ENCODE results near the gene DSCAML1.

DSCAML1 gene

GRCh38 chr11:117593065-117593464 lies 204.0 kb downstream of the DSCAML1 start:
- TF ChIP-seq, protein P1, sequence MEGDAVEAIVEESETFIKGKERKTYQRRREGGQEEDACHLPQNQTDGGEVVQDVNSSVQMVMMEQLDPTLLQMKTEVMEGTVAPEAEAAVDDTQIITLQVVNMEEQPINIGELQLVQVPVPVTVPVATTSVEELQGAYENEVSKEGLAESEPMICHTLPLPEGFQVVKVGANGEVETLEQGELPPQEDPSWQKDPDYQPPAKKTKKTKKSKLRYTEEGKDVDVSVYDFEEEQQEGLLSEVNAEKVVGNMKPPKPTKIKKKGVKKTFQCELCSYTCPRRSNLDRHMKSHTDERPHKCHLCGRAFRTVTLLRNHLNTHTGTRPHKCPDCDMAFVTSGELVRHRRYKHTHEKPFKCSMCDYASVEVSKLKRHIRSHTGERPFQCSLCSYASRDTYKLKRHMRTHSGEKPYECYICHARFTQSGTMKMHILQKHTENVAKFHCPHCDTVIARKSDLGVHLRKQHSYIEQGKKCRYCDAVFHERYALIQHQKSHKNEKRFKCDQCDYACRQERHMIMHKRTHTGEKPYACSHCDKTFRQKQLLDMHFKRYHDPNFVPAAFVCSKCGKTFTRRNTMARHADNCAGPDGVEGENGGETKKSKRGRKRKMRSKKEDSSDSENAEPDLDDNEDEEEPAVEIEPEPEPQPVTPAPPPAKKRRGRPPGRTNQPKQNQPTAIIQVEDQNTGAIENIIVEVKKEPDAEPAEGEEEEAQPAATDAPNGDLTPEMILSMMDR (IDR thresholded peaks at IDR 0.05; ENCODE audit: low read depth, low read length): no peak

GRCh38 chr11:117591316-117592039 lies 205.5 kb downstream of the DSCAML1 start:
- Histone ChIP-seq H3K4me3 (ENCODE audit: low read depth, low read length) (no peak overlapping the region), H3K4me1 (peaks cover 8% of the 10 kb centered on the region), H3K27me3 (no peaks in the 10 kb centered on the region), H3K36me3 (no peaks in the 10 kb centered on the region), H3K9me3 (no peaks in the 10 kb centered on the region)
- no peak for DNase-seq
- TF ChIP-seq, protein P1 (IDR thresholded peaks at IDR 0.05; ENCODE audit: low read depth, low read length): no peak

More at GRCh38 chr11:117593065-117593464, 204.0 kb downstream of the DSCAML1 start:
- Histone ChIP-seq H3K36me3 (no peaks in the 10 kb centered on the region), H3K27me3 (no peaks in the 10 kb centered on the region), H3K4me1 (peaks cover 7% of the 10 kb centered on the region), H3K9me3 (no peaks in the 10 kb centered on the region), H3K4me3 (ENCODE audit: low read depth, low read length) (no peak overlapping the region)
- no peak for DNase-seq

DNA sequence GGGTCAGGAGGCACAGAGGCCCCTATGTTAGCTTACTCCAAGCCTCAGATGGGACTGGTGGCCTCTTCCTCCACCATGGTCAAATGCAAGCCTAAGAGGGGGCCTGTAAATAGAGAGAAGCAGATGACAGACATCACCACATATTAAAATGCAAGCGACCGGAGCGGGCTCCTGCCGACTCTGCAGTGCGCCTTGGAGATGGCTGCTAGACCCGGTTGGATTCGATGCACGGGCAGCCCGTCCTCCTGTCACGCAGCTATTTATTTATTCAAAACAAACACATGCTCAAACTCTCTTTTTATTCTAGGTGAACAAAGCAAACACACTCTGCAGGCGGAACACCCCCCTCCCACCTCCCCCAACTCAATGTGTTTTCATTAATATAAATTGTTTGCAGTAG lies 208.0 kb downstream of the DSCAML1 start:
- H3K4me3 ChIP-seq (ENCODE audit: low read depth, low read length): no peak overlapping the region
- H3K4me1 ChIP-seq: peaks cover 14% of the 10 kb centered on the region
- H3K27me3 ChIP-seq: no peaks in the 10 kb centered on the region
- DNase-seq: no peak
- TF ChIP-seq, protein P1 (IDR thresholded peaks at IDR 0.05; ENCODE audit: low read depth, low read length): no peak
- H3K9me3 ChIP-seq: no peaks in the 10 kb centered on the region
- H3K36me3 ChIP-seq: no peaks in the 10 kb centered on the region

- TF ChIP-seq, protein P1 (IDR thresholded peaks at IDR 0.05; ENCODE audit: low read depth, low read length): no peak
- Histone ChIP-seq H3K4me1 (peaks cover 20% of the 10 kb centered on the region), H3K4me3 (ENCODE audit: low read depth, low read length) (no peak overlapping the region), H3K9me3 (no peaks in the 10 kb centered on the region), H3K27me3 (no peaks in the 10 kb centered on the region), H3K36me3 (no peaks in the 10 kb centered on the region)
- no peak for DNase-seq
These were observed 208.7 kb downstream of the DSCAML1 start for GRCh38 chr11:117588166-117588810.

DNA sequence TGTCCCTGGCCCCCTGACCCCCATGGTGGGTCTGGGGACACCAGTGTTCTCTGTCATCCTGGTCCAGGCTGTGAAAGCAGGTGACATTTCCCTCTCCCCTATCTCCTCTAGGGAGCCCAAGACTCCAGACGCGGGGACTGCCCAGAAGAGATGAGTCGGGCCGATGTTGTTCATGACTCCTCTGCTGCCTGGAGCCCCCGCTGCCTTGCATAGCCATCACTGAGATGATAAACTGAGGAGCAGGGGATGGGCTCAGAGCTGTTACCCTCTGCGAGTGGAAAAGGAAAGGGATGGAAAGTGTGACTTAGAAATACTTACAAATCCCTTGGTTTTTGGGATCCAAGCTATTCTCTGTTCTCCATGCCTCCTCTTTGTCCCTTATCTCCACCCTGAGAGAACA lies 209.6 kb downstream of the DSCAML1 start:
- no peak for DNase-seq
- H3K27me3 ChIP-seq: no peaks in the 10 kb centered on the region
- peaks cover 23% of the 10 kb centered on the region for H3K4me1 ChIP-seq
- H3K36me3 ChIP-seq: no peaks in the 10 kb centered on the region
- TF ChIP-seq, protein P1 (IDR thresholded peaks at IDR 0.05; ENCODE audit: low read depth, low read length): no peak
- no peak overlapping the region for H3K4me3 ChIP-seq (ENCODE audit: low read depth, low read length)
- no peaks in the 10 kb centered on the region for H3K9me3 ChIP-seq

DNA sequence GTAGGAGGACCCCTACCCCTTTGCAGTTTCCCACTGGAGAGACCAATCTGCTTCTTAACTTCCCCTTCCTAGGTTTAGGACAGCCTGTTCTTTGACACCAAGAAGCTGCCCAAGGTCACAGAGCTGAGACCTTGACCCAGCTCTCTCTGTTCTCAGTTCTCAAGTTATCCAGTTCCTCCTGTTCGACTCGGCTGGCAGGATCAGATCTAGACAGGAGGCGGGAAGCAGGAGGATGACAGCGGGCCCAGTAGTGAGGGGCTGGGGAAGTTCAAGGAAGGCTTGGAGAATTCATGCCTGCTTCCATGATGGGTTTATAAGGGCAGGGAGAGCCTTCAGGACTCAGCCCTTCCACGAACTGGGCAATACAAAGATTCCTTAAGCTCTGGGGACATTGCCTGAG lies 210.6 kb downstream of the DSCAML1 start:
- no peak for DNase-seq
- Histone ChIP-seq H3K27me3 (no peaks in the 10 kb centered on the region), H3K36me3 (no peaks in the 10 kb centered on the region), H3K4me1 (peaks cover 23% of the 10 kb centered on the region), H3K4me3 (ENCODE audit: low read depth, low read length) (no peak overlapping the region), H3K9me3 (no peaks in the 10 kb centered on the region)
- TF ChIP-seq, protein P1 (IDR thresholded peaks at IDR 0.05; ENCODE audit: low read depth, low read length): no peak
